ENCODE measurements around the gene TENT4A. TPM values are rescaled to one million over a fixed set of nuclear protein-coding genes. Genes with fewer than 3 reads are reported as not detected.

Gene TENT4A
- total RNA-seq, 2 donors from 2014 or later, result 25.5 to 32.7 TPM

DNA sequence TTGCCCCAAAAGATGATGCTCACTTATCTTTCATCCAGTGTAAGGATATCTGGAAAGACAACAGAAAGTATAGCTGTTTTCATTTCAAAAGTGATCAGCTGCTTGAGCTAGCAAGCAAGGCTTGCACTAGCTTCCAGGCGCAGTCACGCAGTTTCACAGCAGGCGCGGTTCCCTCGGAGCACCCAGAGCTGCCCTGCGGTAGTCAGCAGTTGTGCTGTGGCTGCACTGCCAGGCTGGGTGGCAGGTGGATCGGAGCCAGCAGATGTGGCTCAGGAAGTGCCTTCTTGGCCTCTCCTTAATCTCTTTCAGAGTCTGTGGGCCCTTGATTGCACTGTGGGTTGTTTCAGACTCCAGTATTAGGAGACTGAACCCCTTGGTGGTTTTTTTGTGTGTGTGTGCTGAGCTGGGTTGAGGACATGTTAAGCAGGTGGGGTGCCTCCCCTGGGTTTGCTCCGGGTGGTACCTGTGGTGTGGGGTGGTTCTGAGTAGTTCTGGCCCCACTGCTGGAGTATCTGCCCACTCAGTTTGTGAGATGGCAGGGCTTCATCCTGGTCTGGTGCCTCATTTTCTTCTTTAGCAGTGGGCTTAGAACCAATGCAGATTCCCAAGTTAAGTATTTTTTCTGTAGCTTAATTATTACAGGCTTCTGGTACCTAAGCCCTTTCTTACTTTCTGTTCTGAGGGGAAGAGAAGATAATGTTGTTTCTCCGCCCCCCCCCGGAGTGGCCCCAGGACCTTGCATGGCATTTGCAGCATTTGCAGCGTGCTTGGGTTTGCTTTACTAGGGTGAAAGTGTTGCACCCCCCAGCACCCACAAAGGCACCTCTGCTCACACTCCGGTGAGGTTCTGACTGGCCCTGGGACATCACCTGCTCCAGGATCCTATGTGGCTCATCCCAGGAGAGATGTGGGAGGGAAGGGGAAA lies 16.4 kb downstream of the TENT4A start:
- Mint-ChIP-seq H3K27ac (no peak overlapping the region), H3K4me3 (no peak overlapping the region), H3K9me3 (no peaks in the 10 kb centered on the region), H3K4me1 (peaks cover 29% of the 10 kb centered on the region), H3K27me3 (ENCODE audit: insufficient read depth) (no peaks in the 10 kb centered on the region), H3K36me3 (ENCODE audit: low read depth) (peaks cover 6% of the 10 kb centered on the region)
- TF ChIP-seq CTCF (conservative IDR thresholded peaks at IDR 0.05), result no peak
- Histone ChIP-seq H3K4me3 (ENCODE audit: low read length) (no peak overlapping the region), H3K4me1 (ENCODE audit: control insufficient read depth, insufficient read depth, low read length) (no peaks in the 10 kb centered on the region), H3K36me3 (ENCODE audit: control insufficient read depth, insufficient read depth, low read length) (peaks cover 13% of the 10 kb centered on the region), H3K9me3 (ENCODE audit: control insufficient read depth, low read length) (no peaks in the 10 kb centered on the region), H3K27ac (ENCODE audit: low read depth, low read length) (no peak overlapping the region), H3K27me3 (ENCODE audit: control insufficient read depth, insufficient read depth, low read length, poor library complexity, severe bottlenecking) (no peaks in the 10 kb centered on the region), H3K9ac (ENCODE audit: extremely low read depth, low read length, poor library complexity, severe bottlenecking) (no peak overlapping the region)
- WGBS, 2 experiments (ENCODE audit: insufficient coverage in 1 of 2, insufficient read length in 1 of 2), result 95 to 98% methylated on average over 5 to 12 of the region's 12 CpGs
- DNase-seq, result no peak

DNA sequence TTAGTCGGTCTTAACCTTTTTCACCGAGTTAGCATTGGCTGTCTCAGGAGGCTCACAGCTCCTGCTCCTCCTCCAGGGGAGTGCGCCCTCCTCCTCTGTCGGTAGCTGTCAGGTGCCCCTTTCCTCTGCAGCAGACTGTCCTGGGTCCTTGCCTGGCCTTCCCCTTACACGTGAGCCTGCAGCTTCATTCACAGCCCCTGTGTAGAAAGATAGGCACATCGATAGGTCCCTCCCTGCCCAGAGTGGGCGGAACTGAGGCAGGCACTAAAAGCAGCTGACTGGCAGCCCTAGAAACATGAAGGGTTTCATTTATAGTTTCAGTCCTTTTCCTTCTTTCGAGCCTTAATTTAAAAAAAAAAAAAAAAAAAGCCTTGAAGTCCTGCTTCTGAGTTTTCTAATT lies 17.2 kb downstream of the TENT4A start:
- WGBS, 2 experiments (ENCODE audit: insufficient coverage in 1 of 2, insufficient read length in 1 of 2), result 76 to 80% methylated on average over 6 to 8 of the region's 8 CpGs
- peaks cover 9% of the 10 kb centered on the region for H3K36me3 ChIP-seq (ENCODE audit: control insufficient read depth, insufficient read depth, low read length)
- TF ChIP-seq CTCF (conservative IDR thresholded peaks at IDR 0.05), result no peak
- no peaks in the 10 kb centered on the region for H3K27me3 ChIP-seq (ENCODE audit: control insufficient read depth, insufficient read depth, low read length, poor library complexity, severe bottlenecking)
- peak; percentile 64 for DNase-seq
- peaks cover 4% of the 10 kb centered on the region for H3K36me3 Mint-ChIP-seq (ENCODE audit: low read depth)
- no peak overlapping the region for H3K4me3 ChIP-seq (ENCODE audit: low read length)
- H3K4me1 ChIP-seq (ENCODE audit: control insufficient read depth, insufficient read depth, low read length), result no peaks in the 10 kb centered on the region
- H3K27ac ChIP-seq (ENCODE audit: low read depth, low read length), result no peak overlapping the region
- no peaks in the 10 kb centered on the region for H3K9me3 Mint-ChIP-seq
- H3K9me3 ChIP-seq (ENCODE audit: control insufficient read depth, low read length), result no peaks in the 10 kb centered on the region
- H3K27ac Mint-ChIP-seq, result no peak overlapping the region
- H3K4me1 Mint-ChIP-seq, result peaks cover 29% of the 10 kb centered on the region
- H3K9ac ChIP-seq (ENCODE audit: extremely low read depth, low read length, poor library complexity, severe bottlenecking), result no peak overlapping the region
- no peak overlapping the region for H3K4me3 Mint-ChIP-seq
- no peaks in the 10 kb centered on the region for H3K27me3 Mint-ChIP-seq (ENCODE audit: insufficient read depth)

DNA sequence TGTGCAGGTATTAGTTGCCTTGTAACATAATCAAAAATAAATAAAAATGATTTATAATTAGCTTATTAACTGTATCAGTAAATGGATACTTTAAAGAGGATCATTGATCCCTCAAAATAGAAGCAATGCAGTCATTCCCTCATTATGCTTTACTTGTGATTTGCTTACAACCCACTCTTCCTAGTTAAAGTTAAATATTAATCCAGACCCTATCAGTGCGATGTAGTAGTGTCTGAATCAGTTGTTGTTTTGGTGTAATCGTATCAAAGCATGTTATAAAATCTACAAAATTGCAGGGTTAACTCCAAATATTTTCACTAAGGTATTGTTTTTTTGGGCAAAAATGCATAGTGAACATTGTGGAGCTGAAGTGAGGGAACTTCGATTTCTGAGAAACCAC lies 17.6 kb downstream of the TENT4A start:
- H3K27ac Mint-ChIP-seq, result no peak overlapping the region
- H3K36me3 Mint-ChIP-seq (ENCODE audit: low read depth), result peaks cover 4% of the 10 kb centered on the region
- DNase-seq, result no peak
- H3K9me3 Mint-ChIP-seq, result no peaks in the 10 kb centered on the region
- Histone ChIP-seq H3K4me1 (ENCODE audit: control insufficient read depth, insufficient read depth, low read length) (no peaks in the 10 kb centered on the region), H3K4me3 (ENCODE audit: low read length) (no peak overlapping the region), H3K36me3 (ENCODE audit: control insufficient read depth, insufficient read depth, low read length) (peaks cover 5% of the 10 kb centered on the region), H3K9ac (ENCODE audit: extremely low read depth, low read length, poor library complexity, severe bottlenecking) (no peak overlapping the region), H3K27ac (ENCODE audit: low read depth, low read length) (no peak overlapping the region), H3K27me3 (ENCODE audit: control insufficient read depth, insufficient read depth, low read length, poor library complexity, severe bottlenecking) (no peaks in the 10 kb centered on the region), H3K9me3 (ENCODE audit: control insufficient read depth, low read length) (no peaks in the 10 kb centered on the region)
- no peaks in the 10 kb centered on the region for H3K27me3 Mint-ChIP-seq (ENCODE audit: insufficient read depth)
- 94 to 100% methylated on average over 1 to 3 of the region's 3 CpGs for WGBS, 2 experiments (ENCODE audit: insufficient coverage in 1 of 2, insufficient read length in 1 of 2)
- peaks cover 29% of the 10 kb centered on the region for H3K4me1 Mint-ChIP-seq
- no peak for TF ChIP-seq CTCF (conservative IDR thresholded peaks at IDR 0.05)
- H3K4me3 Mint-ChIP-seq, result no peak overlapping the region
